Type B pancreatic cell (in vitro differentiated cells): ENCODE measurements around the gene MPPED1. TPM values are rescaled to one million over a fixed set of nuclear protein-coding genes. Genes with fewer than 3 reads are reported as not detected.
A peak's percentile ranks its signal among the peaks of the same experiment; 100 is the strongest.

Experiments
- DNase-seq: peaks from one replicate; pipeline ENCODE4 v3.0.0; 2021; ENCODE audit warnings: mixed read lengths; ENCODE audit not compliant: unreplicated experiment; ENCODE audit errors: extremely low spot score
- H3K27ac Mint-ChIP-seq: 2 replicates; pipeline ENCODE4 v1.8.0; 2021; ENCODE audit warnings: mild to moderate bottlenecking, mixed read lengths
- H3K27me3 Mint-ChIP-seq: 2 replicates; pipeline ENCODE4 v1.8.0; 2021; ENCODE audit warnings: mixed read lengths
- H3K36me3 Mint-ChIP-seq: 2 replicates; pipeline ENCODE4 v1.8.0; 2021; ENCODE audit warnings: mixed read lengths
- H3K4me1 Mint-ChIP-seq: one replicate; pipeline ENCODE4 v1.8.0; 2021; ENCODE audit warnings: mixed read lengths; ENCODE audit not compliant: unreplicated experiment
- H3K4me3 Mint-ChIP-seq: 2 replicates; pipeline ENCODE4 v1.8.0; 2021; ENCODE audit warnings: mild to moderate bottlenecking, mixed read lengths
- H3K9me3 Mint-ChIP-seq: 2 replicates; pipeline ENCODE4 v1.8.0; 2021; ENCODE audit warnings: mixed read lengths
- CTCF ChIP-seq: fragments of 200-600 bp; sonication (generic); conservative IDR thresholded peaks from 2 replicates; pipeline ENCODE4 v1.5.0; 2021; ENCODE audit warnings: antibody characterized with exemption, mild to moderate bottlenecking
- total RNA-seq: library from RNA; stranded (reverse); gene quantifications from 2 replicates; pipeline ENCODE4 v1.2.1, GENCODE V29; 2021; ENCODE audit warnings: low replicate concordance

MPPED1 gene
- total RNA-seq, 1 donor from 2014 or later, result 1.2 TPM

GRCh38 chr22:43390166-43390565, 21.6 kb upstream of the MPPED1 start:
- Mint-ChIP-seq H3K27me3 (peaks cover 28% of the 10 kb centered on the region), H3K9me3 (peaks cover 5% of the 10 kb centered on the region), H3K4me3 (no peak overlapping the region), H3K36me3 (no peaks in the 10 kb centered on the region), H3K27ac (no peak overlapping the region), H3K4me1 (peaks cover 11% of the 10 kb centered on the region)
- no peak for TF ChIP-seq CTCF
- no peak for DNase-seq

GRCh38 chr22:43390872-43391271, 20.9 kb upstream of the MPPED1 start:
- peaks cover 11% of the 10 kb centered on the region for H3K4me1 Mint-ChIP-seq

GRCh38 chr22:43391306-43391705, 20.5 kb upstream of the MPPED1 start:
- H3K9me3 Mint-ChIP-seq, result peaks cover 5% of the 10 kb centered on the region
- TF ChIP-seq CTCF, result no peak
- no peak for DNase-seq

More at GRCh38 chr22:43390872-43391271, 20.9 kb upstream of the MPPED1 start:
- no peak for TF ChIP-seq CTCF
- Mint-ChIP-seq H3K4me3 (no peak overlapping the region), H3K27ac (no peak overlapping the region), H3K9me3 (peaks cover 5% of the 10 kb centered on the region), H3K36me3 (no peaks in the 10 kb centered on the region), H3K27me3 (peaks cover 23% of the 10 kb centered on the region)
- DNase-seq, result no peak

GRCh38 chr22:43392385-43392989, 19.3 kb upstream of the MPPED1 start:
- H3K27me3 Mint-ChIP-seq, result peaks cover 15% of the 10 kb centered on the region
- no peaks in the 10 kb centered on the region for H3K36me3 Mint-ChIP-seq
- no peak for TF ChIP-seq CTCF
- DNase-seq, result no peak
- peaks cover 5% of the 10 kb centered on the region for H3K9me3 Mint-ChIP-seq
- no peak overlapping the region for H3K4me3 Mint-ChIP-seq
- H3K4me1 Mint-ChIP-seq, result peaks cover 14% of the 10 kb centered on the region
- peak overlapping the region; percentile 72 for H3K27ac Mint-ChIP-seq

More at GRCh38 chr22:43391306-43391705, 20.5 kb upstream of the MPPED1 start:
- no peaks in the 10 kb centered on the region for H3K36me3 Mint-ChIP-seq
- no peak overlapping the region for H3K4me3 Mint-ChIP-seq
- peaks cover 11% of the 10 kb centered on the region for H3K4me1 Mint-ChIP-seq
- peaks cover 21% of the 10 kb centered on the region for H3K27me3 Mint-ChIP-seq
- H3K27ac Mint-ChIP-seq, result no peak overlapping the region

GRCh38 chr22:43393132-43393843, 18.5 kb upstream of the MPPED1 start:
- H3K4me3 Mint-ChIP-seq, result no peak overlapping the region
- H3K9me3 Mint-ChIP-seq, result peaks cover 5% of the 10 kb centered on the region
- no peak for DNase-seq
- TF ChIP-seq CTCF, result no peak
- no peak overlapping the region for H3K27ac Mint-ChIP-seq
- H3K27me3 Mint-ChIP-seq, result peaks cover 9% of the 10 kb centered on the region
- no peaks in the 10 kb centered on the region for H3K36me3 Mint-ChIP-seq
- H3K4me1 Mint-ChIP-seq, result peaks cover 12% of the 10 kb centered on the region
